HCT116 (cell line): Measurements from ENCODE around the gene ARHGAP5.

Experiments used
- CEBPB ChIP-seq: IDR thresholded peaks from 2 replicates; pipeline ENCODE4 v1.6.1; 2012; ENCODE audit warnings: low read depth
- CTCF ChIP-seq, 3 experiments: fragments of 200-600 bp in 1 of 3; sonication (generic) in 1 of 3; IDR thresholded peaks in 2 of 3; conservative IDR thresholded peaks in 1 of 3; 2 replicates each; pipeline ENCODE4 v1.5.1; 2012 to 2017; ENCODE audit warnings: low read depth in 2 of 3, low read length in 2 of 3, antibody characterized with exemption in 1 of 3, borderline replicate concordance in 1 of 3, control low read depth in 1 of 3, mild to moderate bottlenecking in 1 of 3, mixed read lengths in 1 of 3, mixed run types in 1 of 3, moderate library complexity in 1 of 3; ENCODE audit not compliant: insufficient read depth in 1 of 3
- EGR1 ChIP-seq: IDR thresholded peaks from 2 replicates; pipeline ENCODE4 v1.6.1; 2012; ENCODE audit warnings: low read depth
- EZH2 ChIP-seq: fragments of 200-600 bp; sonication (generic); IDR thresholded peaks from 2 replicates; pipeline ENCODE4 v1.6.1; 2017; ENCODE audit warnings: antibody characterized with exemption, mixed run types
- EZH2phosphoT487 ChIP-seq: fragments of 200-600 bp; IDR thresholded peaks from 2 replicates; pipeline ENCODE4 v1.6.1; 2018; ENCODE audit warnings: antibody characterized with exemption, borderline replicate concordance
- JUND ChIP-seq: IDR thresholded peaks from 2 replicates; pipeline ENCODE4 v1.6.1; 2012
- POLR2A ChIP-seq: IDR thresholded peaks from 2 replicates; pipeline ENCODE4 v1.7.0; 2011; ENCODE audit warnings: borderline replicate concordance; ENCODE audit not compliant: insufficient read depth, insufficient read length; ENCODE audit errors: extremely low read depth
- POLR2AphosphoS5 ChIP-seq: IDR thresholded peaks from 2 replicates; pipeline ENCODE4 v1.6.1; 2011; ENCODE audit warnings: mild to moderate bottlenecking, low read depth, low read length, moderate library complexity
- RAD21 ChIP-seq: IDR thresholded peaks from 2 replicates; pipeline ENCODE4 v1.6.1; 2012; ENCODE audit warnings: low read depth, mild to moderate bottlenecking
- ZNF274 ChIP-seq: fragments of 200-500 bp; sonication (Bioruptor generic); IDR thresholded peaks from 2 replicates; pipeline ENCODE4 v1.6.1; 2014; ENCODE audit warnings: mild to moderate bottlenecking, low read depth, low read length, inconsistent platforms
- TF ChIP-seq, protein P1 (sequence below): IDR thresholded peaks from 2 replicates; pipeline ENCODE4 v1.6.1; 2012
- TF ChIP-seq, protein P2 (sequence below): IDR thresholded peaks from 2 replicates; pipeline ENCODE4 v1.6.1; 2012; ENCODE audit warnings: low read depth

GRCh38 chr14:32064931-32065330 lies 12.2 kb upstream of the ARHGAP5 start:
- TF ChIP-seq CTCF (IDR thresholded peaks at IDR 0.05 in 2 of 3, conservative IDR thresholded peaks at IDR 0.05 in 1 of 3; ENCODE audit: borderline replicate concordance in 1 of 3, insufficient read depth in 1 of 3, low read depth in 2 of 3, low read length in 2 of 3) (no peak), POLR2AphosphoS5 (no peak), POLR2A (no peak), EZH2phosphoT487 (no peak), EGR1 (no peak), JUND (no peak), RAD21 (no peak), ZNF274 (no peak), CEBPB (no peak), EZH2 (no peak)
- TF ChIP-seq, protein P1, sequence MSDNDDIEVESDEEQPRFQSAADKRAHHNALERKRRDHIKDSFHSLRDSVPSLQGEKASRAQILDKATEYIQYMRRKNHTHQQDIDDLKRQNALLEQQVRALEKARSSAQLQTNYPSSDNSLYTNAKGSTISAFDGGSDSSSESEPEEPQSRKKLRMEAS, result no peak
- TF ChIP-seq, protein P2, sequence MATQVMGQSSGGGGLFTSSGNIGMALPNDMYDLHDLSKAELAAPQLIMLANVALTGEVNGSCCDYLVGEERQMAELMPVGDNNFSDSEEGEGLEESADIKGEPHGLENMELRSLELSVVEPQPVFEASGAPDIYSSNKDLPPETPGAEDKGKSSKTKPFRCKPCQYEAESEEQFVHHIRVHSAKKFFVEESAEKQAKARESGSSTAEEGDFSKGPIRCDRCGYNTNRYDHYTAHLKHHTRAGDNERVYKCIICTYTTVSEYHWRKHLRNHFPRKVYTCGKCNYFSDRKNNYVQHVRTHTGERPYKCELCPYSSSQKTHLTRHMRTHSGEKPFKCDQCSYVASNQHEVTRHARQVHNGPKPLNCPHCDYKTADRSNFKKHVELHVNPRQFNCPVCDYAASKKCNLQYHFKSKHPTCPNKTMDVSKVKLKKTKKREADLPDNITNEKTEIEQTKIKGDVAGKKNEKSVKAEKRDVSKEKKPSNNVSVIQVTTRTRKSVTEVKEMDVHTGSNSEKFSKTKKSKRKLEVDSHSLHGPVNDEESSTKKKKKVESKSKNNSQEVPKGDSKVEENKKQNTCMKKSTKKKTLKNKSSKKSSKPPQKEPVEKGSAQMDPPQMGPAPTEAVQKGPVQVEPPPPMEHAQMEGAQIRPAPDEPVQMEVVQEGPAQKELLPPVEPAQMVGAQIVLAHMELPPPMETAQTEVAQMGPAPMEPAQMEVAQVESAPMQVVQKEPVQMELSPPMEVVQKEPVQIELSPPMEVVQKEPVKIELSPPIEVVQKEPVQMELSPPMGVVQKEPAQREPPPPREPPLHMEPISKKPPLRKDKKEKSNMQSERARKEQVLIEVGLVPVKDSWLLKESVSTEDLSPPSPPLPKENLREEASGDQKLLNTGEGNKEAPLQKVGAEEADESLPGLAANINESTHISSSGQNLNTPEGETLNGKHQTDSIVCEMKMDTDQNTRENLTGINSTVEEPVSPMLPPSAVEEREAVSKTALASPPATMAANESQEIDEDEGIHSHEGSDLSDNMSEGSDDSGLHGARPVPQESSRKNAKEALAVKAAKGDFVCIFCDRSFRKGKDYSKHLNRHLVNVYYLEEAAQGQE, result no peak
